ENCODE measurements around the gene CERS5. TPM values are rescaled to one million over a fixed set of nuclear protein-coding genes. Genes with fewer than 3 reads are reported as not detected.
A peak's percentile ranks its signal among the peaks of the same experiment; 100 is the strongest.

The CERS5 gene
- total RNA-seq, 4 donors from 2014 or later: 23.4 to 27.9 (median 26.4) TPM

DNA sequence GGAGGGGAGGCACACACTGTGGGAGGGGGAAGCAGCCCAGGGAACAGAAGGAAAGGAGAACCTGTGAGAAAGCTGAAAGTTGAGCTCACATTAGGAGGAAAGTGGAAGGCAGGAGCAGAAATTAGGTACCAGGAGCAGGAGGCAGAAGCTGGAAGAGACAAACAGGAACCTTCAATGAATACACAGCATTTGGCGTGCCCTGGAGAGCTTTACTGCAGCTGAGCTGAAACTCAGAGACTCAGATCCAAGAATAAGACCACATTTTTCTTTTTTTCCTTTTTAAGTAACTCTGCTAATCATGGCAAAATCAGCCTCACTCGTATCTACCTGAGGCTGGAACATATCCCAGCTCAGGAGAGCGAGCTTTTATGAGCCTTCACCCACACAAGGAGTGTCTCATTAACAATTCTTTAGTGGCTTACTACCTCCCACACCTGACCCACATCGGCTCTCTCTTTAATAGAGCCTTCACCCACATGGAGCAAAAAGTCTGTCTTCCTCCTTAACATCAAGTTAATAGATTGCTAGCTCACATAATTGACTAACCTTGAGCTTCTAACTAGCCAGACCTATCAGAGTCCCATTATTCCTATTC is 18.2 kb upstream of the CERS5 start:
- Histone ChIP-seq H3K27ac (peak overlapping the region in 3 of 4 donors; percentile 28 to 40 (median 30)), H3K36me3 (peaks cover 0 to 34% of the 10 kb centered on the region in 2 donors), H3K4me1 (peaks cover 0 to 41% (median 23%) of the 10 kb centered on the region in 3 donors), H3K9me3 (no peaks in the 10 kb centered on the region), H3K27me3 (no peaks in the 10 kb centered on the region), H3K4me3 (no peak overlapping the region)
- 58 to 90% methylated on average over 4 of the region's 4 CpGs for WGBS, 2 donors (ENCODE audit: low coverage in 1 of 2)
- no peak for ATAC-seq
- TF ChIP-seq EP300 (IDR thresholded peaks at IDR 0.05) (no peak), POLR2AphosphoS5 (IDR thresholded peaks at IDR 0.05) (no peak), POLR2A (IDR thresholded peaks at IDR 0.05) (no peak)
- TF ChIP-seq, protein P1, sequence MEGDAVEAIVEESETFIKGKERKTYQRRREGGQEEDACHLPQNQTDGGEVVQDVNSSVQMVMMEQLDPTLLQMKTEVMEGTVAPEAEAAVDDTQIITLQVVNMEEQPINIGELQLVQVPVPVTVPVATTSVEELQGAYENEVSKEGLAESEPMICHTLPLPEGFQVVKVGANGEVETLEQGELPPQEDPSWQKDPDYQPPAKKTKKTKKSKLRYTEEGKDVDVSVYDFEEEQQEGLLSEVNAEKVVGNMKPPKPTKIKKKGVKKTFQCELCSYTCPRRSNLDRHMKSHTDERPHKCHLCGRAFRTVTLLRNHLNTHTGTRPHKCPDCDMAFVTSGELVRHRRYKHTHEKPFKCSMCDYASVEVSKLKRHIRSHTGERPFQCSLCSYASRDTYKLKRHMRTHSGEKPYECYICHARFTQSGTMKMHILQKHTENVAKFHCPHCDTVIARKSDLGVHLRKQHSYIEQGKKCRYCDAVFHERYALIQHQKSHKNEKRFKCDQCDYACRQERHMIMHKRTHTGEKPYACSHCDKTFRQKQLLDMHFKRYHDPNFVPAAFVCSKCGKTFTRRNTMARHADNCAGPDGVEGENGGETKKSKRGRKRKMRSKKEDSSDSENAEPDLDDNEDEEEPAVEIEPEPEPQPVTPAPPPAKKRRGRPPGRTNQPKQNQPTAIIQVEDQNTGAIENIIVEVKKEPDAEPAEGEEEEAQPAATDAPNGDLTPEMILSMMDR (IDR thresholded peaks at IDR 0.05): no peak

DNA sequence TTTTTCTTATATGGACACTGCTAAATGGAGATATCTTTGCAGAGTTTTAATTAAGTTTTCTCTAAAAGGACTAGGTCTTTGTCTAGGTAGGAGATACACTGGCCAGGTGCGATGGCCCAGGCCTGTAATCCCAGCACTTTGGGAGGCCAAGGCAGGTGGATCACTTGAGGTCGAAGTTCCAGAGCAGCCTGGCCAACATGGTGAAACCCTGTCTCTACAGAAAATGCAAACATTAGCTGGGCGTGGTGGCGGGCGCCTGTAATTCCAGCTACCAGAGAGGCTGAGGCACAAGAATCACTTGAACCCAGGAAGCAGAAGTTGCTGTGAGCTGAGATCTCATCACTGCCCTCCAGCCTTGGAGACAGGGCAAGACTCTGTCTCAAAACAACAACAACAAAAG is 17.1 kb upstream of the CERS5 start:
- no peak for ATAC-seq
- WGBS, 2 donors (ENCODE audit: low coverage in 1 of 2): 90 to 95% methylated on average over 2 to 5 of the region's 5 CpGs
- Histone ChIP-seq H3K27me3 (no peaks in the 10 kb centered on the region), H3K4me3 (no peak overlapping the region), H3K9me3 (no peaks in the 10 kb centered on the region), H3K36me3 (peaks cover 0 to 36% of the 10 kb centered on the region in 2 donors), H3K27ac (no peak overlapping the region), H3K4me1 (peaks cover 0 to 41% (median 23%) of the 10 kb centered on the region in 3 donors)
- TF ChIP-seq EP300 (IDR thresholded peaks at IDR 0.05) (no peak), POLR2A (IDR thresholded peaks at IDR 0.05) (no peak), POLR2AphosphoS5 (IDR thresholded peaks at IDR 0.05) (no peak)
- TF ChIP-seq, protein P1 (IDR thresholded peaks at IDR 0.05): no peak

DNA sequence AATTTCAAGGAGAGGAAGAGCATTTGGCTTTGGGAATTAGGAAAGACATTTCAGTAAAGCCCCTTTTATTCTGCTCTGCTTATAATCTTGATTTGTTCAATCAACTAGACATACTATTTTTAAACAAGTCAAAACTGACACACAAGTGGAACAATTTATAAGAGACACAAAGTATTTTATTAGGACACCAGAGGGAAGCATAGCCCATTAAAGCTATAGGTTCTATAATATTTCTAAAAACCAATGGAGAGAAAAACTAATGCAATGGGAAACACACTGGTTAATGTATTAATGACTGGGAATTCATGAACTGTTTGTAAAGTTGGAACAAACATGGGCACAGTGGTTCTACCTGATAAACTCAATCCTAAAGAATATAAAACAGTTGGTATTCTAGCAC is 15.3 kb upstream of the CERS5 start:
- ATAC-seq: no peak
- no peak for TF ChIP-seq POLR2A (IDR thresholded peaks at IDR 0.05)
- TF ChIP-seq, protein P1 (IDR thresholded peaks at IDR 0.05): no peak
- no peak for TF ChIP-seq EP300 (IDR thresholded peaks at IDR 0.05)
- no peak for TF ChIP-seq POLR2AphosphoS5 (IDR thresholded peaks at IDR 0.05)
- no peaks in the 10 kb centered on the region for H3K9me3 ChIP-seq
- peaks cover 0 to 25% (median 8%) of the 10 kb centered on the region in 3 donors for H3K4me1 ChIP-seq
- peaks cover 0 to 48% of the 10 kb centered on the region in 2 donors for H3K36me3 ChIP-seq
- no peaks in the 10 kb centered on the region for H3K27me3 ChIP-seq
- peak overlapping the region in 1 of 4 donors; percentile 21 for H3K27ac ChIP-seq
- H3K4me3 ChIP-seq: no peak overlapping the region

DNA sequence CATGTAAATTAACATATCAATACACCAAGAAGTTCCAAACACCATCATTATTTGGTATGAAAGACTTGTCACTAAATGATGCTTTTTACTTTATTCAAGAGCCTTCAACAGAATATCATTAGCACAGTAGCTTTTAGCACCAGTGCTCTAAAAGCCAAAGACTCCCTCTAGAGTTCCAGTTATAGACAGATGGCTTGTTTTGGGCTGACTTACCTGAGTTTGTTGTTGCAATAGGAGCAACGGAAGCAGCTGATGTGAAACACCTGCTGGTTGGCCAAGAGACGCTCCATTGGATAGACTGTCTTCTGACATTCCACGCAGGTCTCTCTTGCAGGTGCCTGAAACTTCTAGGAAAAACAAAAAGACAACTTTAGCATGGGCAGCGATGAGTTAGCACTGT is 14.5 kb upstream of the CERS5 start:
- Histone ChIP-seq H3K4me3 (no peak overlapping the region), H3K27me3 (no peaks in the 10 kb centered on the region), H3K36me3 (peaks cover 0 to 55% of the 10 kb centered on the region in 2 donors), H3K4me1 (peaks cover 0 to 18% (median 6%) of the 10 kb centered on the region in 3 donors), H3K27ac (no peak overlapping the region), H3K9me3 (no peaks in the 10 kb centered on the region)
- TF ChIP-seq EP300 (IDR thresholded peaks at IDR 0.05) (no peak), POLR2A (IDR thresholded peaks at IDR 0.05) (no peak), POLR2AphosphoS5 (IDR thresholded peaks at IDR 0.05) (no peak)
- TF ChIP-seq, protein P1 (IDR thresholded peaks at IDR 0.05): no peak
- no peak for ATAC-seq
- 79 to 93% methylated on average over 3 of the region's 4 CpGs for WGBS, 2 donors (ENCODE audit: low coverage in 1 of 2)

DNA sequence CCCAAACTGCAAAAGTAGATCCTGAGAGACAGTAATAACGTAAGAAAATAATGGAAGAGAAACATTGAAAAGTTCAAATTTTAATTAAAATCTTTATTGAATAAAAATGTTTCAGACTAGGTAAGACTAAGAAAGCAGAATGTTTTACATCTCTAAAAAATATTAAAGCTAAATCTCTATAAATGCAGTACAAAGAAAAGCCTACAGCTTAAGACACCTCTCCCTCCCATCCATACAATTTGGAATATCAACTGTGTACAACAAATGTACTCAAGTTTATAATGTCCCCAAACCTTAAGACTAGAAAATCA is 8.5 kb upstream of the CERS5 start:
- peaks cover 0 to 48% of the 10 kb centered on the region in 2 donors for H3K36me3 ChIP-seq
- peaks cover 0 to 6% (median 0%) of the 10 kb centered on the region in 3 donors for H3K4me1 ChIP-seq
- H3K9me3 ChIP-seq: no peaks in the 10 kb centered on the region
- TF ChIP-seq POLR2AphosphoS5 (IDR thresholded peaks at IDR 0.05) (no peak), EP300 (IDR thresholded peaks at IDR 0.05) (no peak), POLR2A (IDR thresholded peaks at IDR 0.05) (no peak)
- TF ChIP-seq, protein P1 (IDR thresholded peaks at IDR 0.05): no peak
- no peaks in the 10 kb centered on the region for H3K27me3 ChIP-seq
- no peak for ATAC-seq
- H3K4me3 ChIP-seq: no peak overlapping the region
- no peak overlapping the region for H3K27ac ChIP-seq
- 0 to 17% methylated on average over 1 of the region's 1 CpG for WGBS, 2 donors (ENCODE audit: low coverage in 1 of 2)
